Measurements from ENCODE around the gene NFKB1. TPM values are rescaled to one million over a fixed set of nuclear protein-coding genes. Genes with fewer than 3 reads are reported as not detected.

Gene NFKB1
- polyA plus RNA-seq, 1 donor (not counting 4 experiments of a cell fraction or from before 2014, with no cell fraction given) = 21.8 TPM

- no peak for TF ChIP-seq CTCF (optimal IDR thresholded peaks at IDR 0.05 in 1 of 3, IDR thresholded peaks at IDR 0.05 in 1 of 3, conservative IDR thresholded peaks at IDR 0.05 in 1 of 3; ENCODE audit: extremely low read depth in 1 of 3, insufficient read depth in 2 of 3, low read length in 3 of 3)
- TF ChIP-seq EZH2 (IDR thresholded peaks at IDR 0.05; ENCODE audit: low read length) = no peak
- Histone ChIP-seq H3K9me1 (ENCODE audit: control insufficient read depth, extremely low read depth, insufficient read depth, low read length) (no peaks in the 10 kb centered on the region), H3K4me1 (ENCODE audit: control insufficient read depth, extremely low read depth, insufficient read depth, low read length) (peaks cover 4% of the 10 kb centered on the region), H2AFZ (ENCODE audit: control insufficient read depth, low read length) (no peak overlapping the region), H3K4me2 (ENCODE audit: control insufficient read depth, extremely low read depth, insufficient read depth, low read depth, low read length) (no peak overlapping the region), H3K27me3 (ENCODE audit: control insufficient read depth, extremely low read depth, insufficient read depth, low read length) (no peaks in the 10 kb centered on the region), H4K20me1 (ENCODE audit: control insufficient read depth, extremely low read depth, insufficient read depth, low read length) (no peaks in the 10 kb centered on the region), H3K4me3 (ENCODE audit: control insufficient read depth in 2 of 3, extremely low read depth in 1 of 3, insufficient read depth in 2 of 3, low read depth in 1 of 3, low read length in 3 of 3) (no peak overlapping the region), H3K79me2 (ENCODE audit: control insufficient read depth, insufficient read depth, low read length) (peaks cover 55% of the 10 kb centered on the region), H3K27ac (ENCODE audit: control insufficient read depth, insufficient read depth, low read length) (peak overlapping the region; percentile 13), H3K9me3 (ENCODE audit: control insufficient read depth, low read depth, low read length) (no peaks in the 10 kb centered on the region), H3K9ac (ENCODE audit: control insufficient read depth, extremely low read depth, insufficient read depth, low read length) (no peak overlapping the region), H3K36me3 (ENCODE audit: control insufficient read depth in 2 of 2, extremely low read depth in 1 of 2, insufficient read depth in 2 of 2, low read length in 2 of 2) (peaks cover 2 to 3% of the 10 kb centered on the region in 2 experiments)
- dilution Hi-C loops (cut with MboI; ENCODE audit: extremely low pct_ligation_motif_present, low sequenced_read_pairs) = no loop called here
- FAIRE-seq (no peak), DNase-seq (ENCODE audit: low read depth, low spot score) (no peak)
Observed at GRCh38 chr4:102524691-102525090, 23.5 kb downstream of the NFKB1 start.

GRCh38 chr4:102525097-102525496, 23.9 kb downstream of the NFKB1 start:
- Histone ChIP-seq H3K36me3 (ENCODE audit: control insufficient read depth in 2 of 2, extremely low read depth in 1 of 2, insufficient read depth in 2 of 2, low read length in 2 of 2) (peaks cover 2 to 3% of the 10 kb centered on the region in 2 experiments), H4K20me1 (ENCODE audit: control insufficient read depth, extremely low read depth, insufficient read depth, low read length) (no peaks in the 10 kb centered on the region), H3K4me3 (ENCODE audit: control insufficient read depth in 2 of 3, extremely low read depth in 1 of 3, insufficient read depth in 2 of 3, low read depth in 1 of 3, low read length in 3 of 3) (no peak overlapping the region), H3K9ac (ENCODE audit: control insufficient read depth, extremely low read depth, insufficient read depth, low read length) (no peak overlapping the region), H3K9me3 (ENCODE audit: control insufficient read depth, low read depth, low read length) (no peaks in the 10 kb centered on the region), H3K27me3 (ENCODE audit: control insufficient read depth, extremely low read depth, insufficient read depth, low read length) (no peaks in the 10 kb centered on the region), H2AFZ (ENCODE audit: control insufficient read depth, low read length) (no peak overlapping the region), H3K9me1 (ENCODE audit: control insufficient read depth, extremely low read depth, insufficient read depth, low read length) (no peaks in the 10 kb centered on the region), H3K79me2 (ENCODE audit: control insufficient read depth, insufficient read depth, low read length) (peaks cover 51% of the 10 kb centered on the region), H3K4me1 (ENCODE audit: control insufficient read depth, extremely low read depth, insufficient read depth, low read length) (peaks cover 4% of the 10 kb centered on the region), H3K27ac (ENCODE audit: control insufficient read depth, insufficient read depth, low read length) (peak overlapping the region; percentile 13), H3K4me2 (ENCODE audit: control insufficient read depth, extremely low read depth, insufficient read depth, low read depth, low read length) (no peak overlapping the region)
- TF ChIP-seq CTCF (optimal IDR thresholded peaks at IDR 0.05 in 1 of 3, IDR thresholded peaks at IDR 0.05 in 1 of 3, conservative IDR thresholded peaks at IDR 0.05 in 1 of 3; ENCODE audit: extremely low read depth in 1 of 3, insufficient read depth in 2 of 3, low read length in 3 of 3) (no peak), EZH2 (IDR thresholded peaks at IDR 0.05; ENCODE audit: low read length) (no peak)
- DNase-seq (ENCODE audit: low read depth, low spot score) (no peak), FAIRE-seq (no peak)
- dilution Hi-C loops (cut with MboI; ENCODE audit: extremely low pct_ligation_motif_present, low sequenced_read_pairs) = no loop called here

All from keratinocyte (primary cell).